Measurements from ENCODE around the gene TNMD.

Gene TNMD

DNA sequence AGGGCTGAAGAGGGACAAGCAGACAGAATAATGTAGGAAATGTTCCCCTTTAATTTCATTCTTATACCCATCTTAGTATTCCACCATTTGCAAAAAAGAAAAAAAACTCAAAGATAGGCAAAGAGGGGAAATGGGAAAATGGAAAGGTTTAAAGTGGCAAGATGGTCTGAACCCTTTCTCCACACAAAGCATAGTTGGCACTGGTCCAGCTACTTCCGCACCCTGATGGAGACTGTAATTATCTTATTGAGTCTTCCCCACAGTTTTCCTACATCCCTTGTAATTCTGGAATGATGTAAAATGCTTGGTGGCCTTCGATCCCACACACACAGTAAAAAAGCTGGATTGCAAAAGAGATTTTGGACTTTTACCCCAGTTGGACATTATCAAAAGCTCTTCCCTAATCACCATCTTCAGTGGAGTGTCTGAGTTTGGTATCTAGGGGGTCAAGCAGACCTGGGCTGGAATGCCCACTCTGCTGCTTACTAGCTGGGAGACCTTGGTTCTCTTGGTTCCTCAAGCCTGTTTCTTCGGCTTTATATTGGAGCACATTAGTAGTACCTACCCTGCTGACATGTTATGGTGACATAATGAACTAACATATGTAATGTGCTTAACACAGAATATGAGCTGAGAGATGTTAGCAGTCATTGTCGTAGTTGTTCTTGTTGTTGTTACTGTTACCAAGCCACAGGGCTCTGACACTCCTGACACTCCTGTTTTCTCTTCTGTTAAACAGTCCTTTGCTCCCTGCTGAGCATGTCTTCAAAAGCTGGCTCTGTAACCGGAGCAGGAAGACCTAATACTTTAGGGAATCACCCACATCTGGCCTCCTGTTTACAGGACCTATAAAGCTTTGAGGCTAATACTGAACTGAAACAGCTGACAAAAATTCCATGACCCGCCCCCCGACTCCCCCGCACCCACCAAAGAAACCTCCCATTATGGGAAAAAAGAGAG, 64.0 kb downstream of the TNMD start:
- H3K9me3 Mint-ChIP-seq, result no peaks in the 10 kb centered on the region
- H3K4me3 Mint-ChIP-seq, result no peak overlapping the region
- no peak overlapping the region for H3K27ac Mint-ChIP-seq (ENCODE audit: low read depth)
- H3K27me3 Mint-ChIP-seq, result peaks cover 16% of the 10 kb centered on the region
- ATAC-seq (replicated peaks; ENCODE audit: extremely low read depth, poor library complexity, severe bottlenecking) (no peak), DNase-seq (ENCODE audit: low spot score in 2 of 2) (no peak)
- H3K36me3 Mint-ChIP-seq (ENCODE audit: insufficient read depth), result no peaks in the 10 kb centered on the region
- H3K4me1 Mint-ChIP-seq, result no peaks in the 10 kb centered on the region

All from central memory CD8-positive, alpha-beta T cell (primary cell).